SU-DHL-6 (cell line): ENCODE results near the gene IGFLR1.

Source experiments
- EZH2phosphoT487 ChIP-seq: fragments of 200-600 bp; sonication (generic), shearing (Covaris generic); conservative IDR thresholded peaks from 2 replicates; pipeline ENCODE4 v1.6.1; 2018; ENCODE audit warnings: mild to moderate bottlenecking, antibody characterized with exemption, low read length, moderate library complexity, mixed read lengths
- TF ChIP-seq, protein P1 (sequence below): fragments of 200-600 bp; sonication (generic); IDR thresholded peaks from one replicate; pipeline ENCODE4 v1.5.1; 2017; ENCODE audit warnings: antibody characterized with exemption, mild to moderate bottlenecking, low read length, moderate library complexity; ENCODE audit not compliant: insufficient read depth, poor library complexity, severe bottlenecking

- TF ChIP-seq EZH2phosphoT487 = no peak
- TF ChIP-seq, protein P1, sequence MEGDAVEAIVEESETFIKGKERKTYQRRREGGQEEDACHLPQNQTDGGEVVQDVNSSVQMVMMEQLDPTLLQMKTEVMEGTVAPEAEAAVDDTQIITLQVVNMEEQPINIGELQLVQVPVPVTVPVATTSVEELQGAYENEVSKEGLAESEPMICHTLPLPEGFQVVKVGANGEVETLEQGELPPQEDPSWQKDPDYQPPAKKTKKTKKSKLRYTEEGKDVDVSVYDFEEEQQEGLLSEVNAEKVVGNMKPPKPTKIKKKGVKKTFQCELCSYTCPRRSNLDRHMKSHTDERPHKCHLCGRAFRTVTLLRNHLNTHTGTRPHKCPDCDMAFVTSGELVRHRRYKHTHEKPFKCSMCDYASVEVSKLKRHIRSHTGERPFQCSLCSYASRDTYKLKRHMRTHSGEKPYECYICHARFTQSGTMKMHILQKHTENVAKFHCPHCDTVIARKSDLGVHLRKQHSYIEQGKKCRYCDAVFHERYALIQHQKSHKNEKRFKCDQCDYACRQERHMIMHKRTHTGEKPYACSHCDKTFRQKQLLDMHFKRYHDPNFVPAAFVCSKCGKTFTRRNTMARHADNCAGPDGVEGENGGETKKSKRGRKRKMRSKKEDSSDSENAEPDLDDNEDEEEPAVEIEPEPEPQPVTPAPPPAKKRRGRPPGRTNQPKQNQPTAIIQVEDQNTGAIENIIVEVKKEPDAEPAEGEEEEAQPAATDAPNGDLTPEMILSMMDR = no peak
These were observed 3.3 kb upstream of the IGFLR1 start, which contains the start of the genes PSENEN and U2AF1L4 for GRCh38 chr19:35745328-35746086.
